Activated CD8-positive, alpha-beta memory T cell treated with anti-CD3 and anti-CD28 coated beads for 24 hours (primary cell): ENCODE results near the gene ZNF345.

ENCODE experiments used
- DNase-seq: peaks from one replicate; pipeline ENCODE4 v3.0.0-alpha.2; 2020

The ZNF345 gene

DNA sequence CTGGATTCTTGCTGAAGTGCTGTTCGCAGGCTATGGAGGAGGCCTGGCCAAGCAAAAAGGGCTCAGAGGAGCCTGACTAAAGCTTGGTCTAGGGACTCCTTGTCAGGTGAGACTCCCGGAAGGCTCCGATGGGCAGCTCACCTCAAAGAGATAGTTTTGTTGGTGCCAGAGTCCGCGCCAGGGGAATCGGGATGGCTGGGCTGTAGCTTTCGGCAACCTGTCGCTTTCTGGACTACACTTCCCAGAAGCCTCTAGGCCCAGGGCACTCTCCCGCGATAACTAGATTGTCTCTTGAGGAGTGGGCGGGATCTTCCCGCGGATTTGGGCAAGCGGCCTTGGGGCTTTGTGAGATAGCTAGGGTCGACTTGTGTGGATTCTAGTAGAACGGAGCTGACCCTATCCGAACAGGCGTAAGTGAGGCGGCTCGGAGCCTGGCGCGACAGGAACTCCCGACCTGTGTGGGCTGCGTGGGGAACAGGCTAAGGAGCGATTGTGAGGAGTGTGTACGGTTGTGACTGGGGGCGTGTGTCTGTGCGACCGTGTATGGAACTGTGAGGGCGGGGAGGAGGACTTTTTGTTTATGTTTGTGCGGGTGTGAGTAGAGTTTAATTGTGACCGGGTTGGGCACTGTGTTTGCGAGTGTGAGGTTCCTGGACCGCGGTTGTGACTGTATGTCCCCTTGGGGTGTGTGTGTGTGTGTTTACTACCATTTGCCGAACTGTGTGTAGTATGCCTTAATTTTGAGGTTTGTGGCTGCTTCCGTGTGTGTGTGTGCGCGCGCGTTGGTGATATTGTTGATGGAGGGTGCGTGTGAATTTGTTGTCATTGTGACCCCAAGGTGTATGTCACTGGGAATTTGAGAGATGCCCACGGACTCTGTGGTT lies at the start of gene ZNF345:
ZNF345 (plus strand) TSS at position 318 of the 884 bp plus-strand sequence. CDS start 25,955 bp downstream, outside the sequence.
- DNase-seq: peak; percentile 90

DNA sequence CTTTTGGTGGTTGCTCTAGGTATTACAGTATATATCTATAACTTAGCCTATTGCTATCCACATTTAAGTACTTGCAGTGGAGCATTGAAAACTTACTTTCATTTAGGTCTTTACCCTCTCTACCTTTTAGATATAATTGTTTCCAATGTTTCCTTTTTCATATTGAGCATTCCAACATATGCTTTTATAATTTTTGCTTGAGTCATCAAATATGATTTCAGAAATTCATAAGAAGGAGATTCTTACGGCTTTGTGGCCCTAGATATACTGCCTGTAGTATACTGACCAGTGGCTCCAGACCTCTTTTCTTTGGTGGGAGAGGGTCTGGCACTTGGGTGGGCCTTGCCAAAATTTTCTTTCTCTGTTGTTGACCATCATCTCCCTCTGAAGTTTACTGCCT lies 45.3 kb upstream of the ZNF345 start:
- no peak for DNase-seq

DNA sequence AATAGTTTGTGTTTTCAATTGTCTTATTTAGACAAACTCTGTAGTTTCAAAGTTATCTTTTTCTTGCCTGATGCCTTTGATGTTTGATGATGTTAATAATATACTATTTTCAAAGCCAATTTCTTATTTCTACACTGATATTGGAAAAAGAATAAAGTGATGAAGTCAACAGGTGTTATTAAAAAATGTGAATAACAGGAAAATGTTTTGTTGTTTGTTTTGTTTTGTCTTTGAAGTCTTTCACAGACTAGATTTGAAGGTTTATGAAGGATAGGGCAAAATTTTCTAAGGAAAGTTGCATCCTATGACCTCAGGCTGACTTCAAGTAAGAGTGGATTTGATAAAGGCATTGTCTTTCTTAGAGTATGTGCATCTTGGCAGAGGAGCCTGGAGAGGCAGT lies 43.6 kb upstream of the ZNF345 start:
- no peak for DNase-seq

DNA sequence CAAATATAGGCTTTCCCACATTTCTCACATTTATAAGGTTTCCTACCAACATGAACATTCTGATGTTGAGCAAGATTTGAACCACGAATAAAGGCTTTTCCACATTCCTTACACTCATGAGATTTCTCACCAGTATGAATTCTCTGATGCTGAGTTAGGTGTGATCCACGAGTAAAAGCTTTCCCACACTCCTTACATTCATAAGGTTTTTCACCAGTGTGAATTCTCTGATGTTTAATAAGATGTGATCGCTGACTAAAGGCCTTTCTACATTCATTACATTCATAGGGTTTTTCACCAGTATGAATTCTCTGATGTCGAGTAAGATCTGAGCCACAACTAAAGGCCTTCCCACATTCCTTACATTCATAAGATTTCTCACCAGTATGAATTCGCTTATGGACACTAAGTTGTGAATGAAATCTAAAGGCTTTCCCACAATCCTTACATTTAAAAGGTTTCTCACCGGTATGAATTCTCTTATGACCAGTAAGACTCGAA lies 31.5 kb upstream of the ZNF345 start:
- no peak for DNase-seq

DNA sequence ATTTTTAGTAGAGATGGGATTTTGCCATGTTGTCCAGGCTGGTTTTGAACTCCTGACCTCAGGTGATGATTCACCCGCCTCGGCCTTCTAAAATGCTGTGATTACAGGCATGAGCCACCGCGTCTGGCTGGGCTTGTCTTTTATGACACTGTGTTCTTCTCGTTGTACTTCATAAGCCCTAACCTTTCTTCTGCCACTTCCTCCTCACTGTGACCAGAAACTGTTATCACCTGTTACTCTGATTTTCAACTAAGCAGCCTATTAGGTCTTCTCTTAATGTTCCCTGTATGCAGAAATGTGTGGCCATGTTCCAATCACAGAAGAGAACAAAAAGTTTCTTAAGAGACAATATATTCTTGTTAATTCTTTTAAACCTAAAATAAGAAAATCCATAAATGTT lies 28.9 kb upstream of the ZNF345 start:
- DNase-seq: no peak

DNA sequence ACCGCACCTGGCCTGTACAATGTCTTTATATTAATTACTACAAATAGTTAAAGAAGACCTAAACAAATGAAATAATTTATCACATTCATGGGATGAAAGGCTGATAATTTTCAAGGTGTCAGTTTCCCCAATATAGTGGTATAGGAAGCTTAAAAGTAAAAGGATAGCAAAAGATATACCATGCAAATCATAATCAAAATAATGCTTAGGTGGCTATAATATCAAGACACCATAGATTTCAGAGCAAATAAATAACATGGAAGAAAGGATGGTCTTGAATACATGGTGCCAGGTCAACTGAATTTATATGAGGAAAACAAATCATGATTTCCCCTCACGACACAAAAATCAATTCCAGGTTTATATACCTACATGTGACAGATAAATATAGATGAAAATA lies 17.2 kb upstream of the ZNF345 start:
- no peak for DNase-seq

DNA sequence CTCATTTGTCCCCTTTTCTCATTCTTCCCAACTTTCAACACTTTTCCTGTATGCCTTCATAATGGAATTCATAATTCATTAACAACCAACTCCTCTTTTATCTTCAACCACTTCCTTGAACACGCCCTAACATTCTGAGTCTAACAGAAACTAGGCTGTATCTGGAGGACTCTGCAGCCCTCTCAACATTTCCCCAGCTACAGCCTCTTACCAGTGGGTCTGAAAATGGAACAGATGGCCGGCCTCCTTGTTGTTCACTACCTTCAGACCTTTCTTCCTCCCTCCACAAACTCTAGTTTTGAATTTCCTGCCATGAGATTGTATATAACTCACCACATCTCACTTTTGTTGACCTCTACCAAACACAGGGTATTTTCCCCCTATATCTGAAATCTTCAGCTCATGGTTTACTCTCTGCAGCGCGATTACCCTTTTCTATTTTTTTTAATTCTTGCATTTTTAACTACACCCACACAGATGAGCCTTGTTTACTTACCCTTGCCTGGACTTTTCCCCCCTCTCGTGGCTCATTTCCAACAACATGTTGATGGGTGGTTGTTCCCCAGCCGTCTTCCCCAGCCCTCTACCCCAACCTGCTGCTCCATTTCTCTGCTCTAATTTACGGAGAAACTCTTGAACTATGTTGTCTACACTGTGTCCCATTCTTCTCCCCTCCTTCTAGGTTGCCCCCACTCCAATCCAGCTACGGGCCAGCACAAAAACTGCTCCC lies 13.3 kb upstream of the ZNF345 start:
- DNase-seq: no peak

DNA sequence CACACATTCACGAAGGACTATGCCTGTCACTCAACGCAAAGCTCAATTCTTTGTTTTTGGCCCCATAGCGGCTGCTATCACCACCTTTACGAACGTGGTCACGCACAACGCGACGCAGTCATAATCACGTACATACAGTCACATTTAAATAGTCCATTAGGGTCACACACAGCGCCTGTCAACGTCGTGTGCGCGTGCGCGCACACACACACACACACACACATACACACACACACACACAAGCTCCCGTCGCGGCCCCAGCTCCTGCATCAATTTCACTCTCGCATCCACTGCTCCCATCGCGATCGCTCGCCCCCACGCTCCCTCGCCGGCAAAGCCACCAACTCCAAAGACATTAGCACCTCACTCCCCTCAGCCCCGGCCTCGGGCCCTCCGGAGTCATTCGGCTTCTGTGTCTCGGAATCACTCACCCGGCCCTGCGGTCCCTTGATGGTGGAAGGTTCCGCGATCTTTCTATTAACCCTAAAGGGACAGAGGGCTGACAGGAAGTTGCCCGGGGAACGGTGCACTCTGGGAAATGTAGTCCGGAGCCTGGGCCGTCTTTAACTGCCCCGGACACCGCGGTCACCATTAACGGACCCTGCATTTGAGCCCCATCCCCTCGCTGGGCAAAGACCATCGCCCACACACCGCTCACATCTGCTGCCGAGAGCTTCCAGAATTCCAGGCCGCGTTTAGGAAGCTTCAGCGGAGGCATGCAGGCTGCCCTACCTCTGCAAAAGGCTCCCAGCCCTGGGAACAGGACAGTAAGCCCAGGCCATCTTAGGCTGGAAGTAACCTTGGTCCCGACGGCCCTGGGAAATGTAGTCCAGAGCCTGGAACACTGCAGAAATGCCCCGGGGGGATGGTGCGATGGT lies 12.5 kb upstream of the ZNF345 start, which contains the start of gene ZNF790:
ZNF790 (minus strand) TSS at position 482 of the 878 bp plus-strand sequence. CDS start 12,768 bp downstream, outside the sequence.
- peak; percentile 93 for DNase-seq

DNA sequence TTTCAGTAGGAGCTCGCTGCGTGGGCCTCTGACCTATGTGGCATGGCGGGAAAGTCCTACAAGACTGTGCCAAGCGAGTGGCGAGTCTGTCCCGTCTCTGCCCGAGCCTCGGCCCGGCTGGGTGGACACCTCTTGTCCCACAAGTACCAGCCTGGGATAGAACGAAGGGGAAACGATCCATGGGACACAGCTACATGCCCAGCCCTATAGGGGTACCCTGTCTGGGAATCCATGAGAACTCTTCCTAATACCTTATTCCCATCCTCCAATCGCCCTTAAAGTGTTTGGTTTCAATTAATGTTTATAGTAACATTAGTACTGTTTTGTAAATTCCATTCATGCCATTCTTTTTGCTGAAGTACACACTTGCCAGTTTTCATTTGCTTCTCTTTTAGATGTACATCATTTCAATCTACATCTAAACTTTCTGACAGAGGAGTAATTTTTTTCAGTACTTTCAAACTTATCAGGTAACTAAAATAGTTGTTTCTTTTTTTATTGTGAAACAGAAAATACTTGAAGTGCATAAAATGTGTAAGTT lies 11.8 kb upstream of the ZNF345 start:
- no peak for DNase-seq

DNA sequence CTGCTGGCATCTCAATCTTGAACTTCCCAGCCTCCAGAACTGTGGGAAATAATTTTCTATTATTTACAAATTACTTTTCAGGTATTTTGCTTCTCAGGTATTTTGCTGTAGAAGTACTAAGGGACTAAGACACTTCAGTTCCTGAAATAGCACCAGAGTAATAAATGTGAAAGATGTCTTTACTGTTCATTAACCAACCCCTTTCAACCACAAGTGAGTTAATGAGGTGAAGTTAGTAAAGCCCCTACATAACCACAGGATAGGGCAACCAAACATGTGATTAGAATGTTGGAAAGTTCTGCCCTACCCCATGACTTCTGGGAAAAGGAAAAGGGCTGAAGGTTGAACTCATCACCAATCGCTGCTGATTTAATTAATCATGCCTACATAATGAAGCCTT lies 2.7 kb upstream of the ZNF345 start:
- no peak for DNase-seq

DNA sequence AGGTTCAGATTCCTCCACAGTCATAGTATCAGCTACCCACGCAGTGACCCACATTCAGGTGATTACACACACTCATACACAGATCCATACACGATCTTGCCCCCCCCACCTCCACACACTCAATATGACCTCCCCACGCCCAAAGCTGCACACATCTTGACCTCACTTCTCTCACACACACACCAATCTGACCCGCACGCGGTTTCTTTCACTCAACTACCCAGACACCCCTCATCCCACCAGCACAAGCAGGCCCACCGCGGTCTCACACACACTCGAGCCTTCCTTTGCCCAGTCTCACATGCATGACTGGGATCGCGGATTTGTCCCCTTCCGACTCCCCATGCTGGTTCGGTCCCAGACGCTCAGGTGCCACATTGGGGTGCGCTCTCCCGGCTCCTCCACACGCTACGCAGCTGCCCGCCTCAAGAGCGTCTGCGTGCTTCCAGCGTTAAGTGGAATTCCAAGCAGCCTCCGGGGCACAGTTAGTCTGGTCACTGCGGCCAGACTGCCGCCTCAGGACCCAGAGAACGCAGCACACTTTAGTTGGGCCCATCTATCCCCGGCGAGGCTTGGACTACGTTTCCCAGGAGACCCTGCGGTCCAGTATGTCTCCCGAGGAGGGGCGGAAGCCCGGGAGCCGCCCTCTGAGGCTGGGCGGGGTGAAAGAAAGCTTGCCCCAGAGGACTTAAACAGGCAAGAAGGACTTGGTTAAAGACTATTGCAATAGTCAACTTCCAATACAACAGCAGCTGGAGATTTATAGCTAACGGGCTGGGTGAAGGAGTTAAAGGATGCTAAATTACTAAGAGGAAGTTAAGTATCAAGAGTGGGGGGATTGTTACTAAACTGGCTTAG lies 746 bp upstream of the ZNF345 start:
- peak; percentile 92 for DNase-seq

DNA sequence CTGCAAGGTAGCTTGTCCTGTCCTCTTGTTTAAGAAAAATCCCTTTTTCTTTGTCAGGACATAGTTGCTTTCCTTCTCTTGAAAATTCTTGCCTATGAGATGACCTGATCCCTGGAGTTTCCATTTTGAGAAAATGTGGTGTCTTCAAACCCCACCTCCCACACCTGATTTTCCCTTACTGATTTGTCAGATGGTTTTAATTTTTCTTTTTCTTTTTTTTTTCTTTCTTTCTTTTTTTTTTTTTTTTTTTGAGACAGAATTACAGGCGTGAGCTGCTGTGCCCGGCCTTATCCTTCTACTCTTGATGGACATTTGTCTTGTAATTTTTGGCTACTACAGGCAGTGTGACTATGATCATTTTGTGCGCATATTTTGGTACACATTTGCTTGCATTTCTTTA lies 1.2 kb downstream of the ZNF345 start:
- DNase-seq: no peak

DNA sequence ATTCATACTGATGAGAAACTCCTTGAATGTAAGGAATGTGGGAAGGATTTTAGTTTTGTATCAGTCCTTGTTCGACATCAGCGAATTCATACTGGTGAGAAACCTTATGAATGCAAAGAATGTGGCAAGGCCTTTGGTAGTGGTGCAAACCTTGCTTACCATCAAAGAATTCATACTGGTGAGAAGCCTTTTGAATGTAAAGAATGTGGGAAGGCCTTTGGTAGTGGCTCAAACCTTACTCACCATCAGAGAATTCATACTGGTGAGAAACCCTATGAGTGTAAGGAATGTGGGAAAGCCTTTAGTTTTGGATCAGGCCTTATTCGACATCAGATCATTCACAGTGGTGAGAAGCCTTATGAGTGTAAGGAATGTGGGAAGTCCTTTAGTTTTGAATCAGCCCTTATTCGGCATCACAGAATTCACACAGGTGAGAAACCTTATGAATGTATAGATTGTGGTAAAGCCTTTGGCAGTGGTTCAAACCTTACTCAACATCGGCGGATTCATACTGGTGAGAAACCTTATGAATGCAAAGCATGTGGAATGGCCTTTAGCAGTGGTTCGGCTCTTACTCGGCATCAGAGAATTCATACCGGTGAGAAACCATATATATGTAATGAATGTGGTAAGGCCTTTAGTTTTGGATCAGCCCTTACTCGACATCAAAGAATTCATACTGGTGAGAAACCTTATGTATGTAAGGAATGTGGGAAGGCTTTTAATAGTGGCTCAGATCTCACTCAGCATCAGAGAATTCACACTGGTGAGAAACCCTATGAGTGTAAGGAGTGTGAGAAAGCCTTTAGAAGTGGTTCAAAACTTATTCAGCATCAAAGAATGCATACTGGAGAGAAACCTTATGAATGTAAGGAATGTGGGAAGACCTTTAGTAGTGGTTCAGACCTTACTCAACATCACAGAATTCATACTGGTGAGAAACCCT lies 26.6 kb downstream of the ZNF345 start:
- DNase-seq: no peak

DNA sequence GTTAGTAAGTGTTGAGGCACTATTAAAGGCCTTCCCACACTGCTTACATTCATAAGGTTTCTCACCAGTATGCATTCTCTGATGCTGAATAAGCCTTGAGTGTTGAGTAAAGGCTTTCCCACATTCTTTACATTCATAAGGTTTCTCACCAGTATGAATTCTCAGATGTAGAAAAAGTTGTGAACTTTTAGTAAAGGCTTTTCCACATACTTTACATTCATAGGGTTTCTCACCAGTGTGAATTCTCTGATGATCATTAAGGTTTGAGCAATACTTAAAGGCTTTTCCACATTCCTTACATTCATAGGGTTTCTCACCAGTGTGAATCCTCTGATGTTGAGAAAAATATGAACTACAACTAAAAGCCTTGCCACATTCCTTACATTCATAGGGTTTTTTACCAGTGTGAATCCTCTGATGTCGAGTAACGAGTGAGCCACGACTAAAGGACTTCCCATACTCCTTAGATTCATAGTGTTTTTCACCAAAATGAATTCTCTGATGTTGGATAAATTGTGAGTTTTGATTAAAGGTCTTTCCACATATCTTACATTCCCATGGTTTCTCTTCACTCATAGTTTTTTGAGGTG lies 41.2 kb downstream of the ZNF345 start:
- DNase-seq: no peak

DNA sequence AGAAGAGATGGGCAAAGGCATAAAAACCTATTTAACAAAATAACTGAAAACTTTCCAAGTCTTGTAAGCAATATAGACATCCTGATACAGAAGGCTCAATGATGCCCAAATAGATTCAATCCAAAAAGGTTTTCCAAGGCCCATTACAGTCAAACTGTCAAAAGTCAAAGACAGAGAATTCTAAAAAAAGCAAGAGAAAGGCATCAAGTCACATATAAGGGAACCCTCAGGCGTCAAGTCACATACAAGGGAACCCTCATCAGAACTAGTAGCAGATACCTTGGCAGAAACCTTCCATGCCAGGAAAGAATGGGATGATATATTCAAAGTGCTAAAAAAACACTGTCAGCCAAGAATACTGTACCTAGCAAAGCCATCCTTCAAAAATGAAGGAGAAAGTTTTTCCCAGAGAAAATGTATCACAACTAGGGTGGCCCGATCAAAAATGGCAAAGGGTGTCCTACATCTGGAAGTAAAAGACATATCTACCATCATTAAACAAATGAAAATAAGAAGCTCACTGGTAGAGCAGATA lies 44.2 kb downstream of the ZNF345 start:
- no peak for DNase-seq

DNA sequence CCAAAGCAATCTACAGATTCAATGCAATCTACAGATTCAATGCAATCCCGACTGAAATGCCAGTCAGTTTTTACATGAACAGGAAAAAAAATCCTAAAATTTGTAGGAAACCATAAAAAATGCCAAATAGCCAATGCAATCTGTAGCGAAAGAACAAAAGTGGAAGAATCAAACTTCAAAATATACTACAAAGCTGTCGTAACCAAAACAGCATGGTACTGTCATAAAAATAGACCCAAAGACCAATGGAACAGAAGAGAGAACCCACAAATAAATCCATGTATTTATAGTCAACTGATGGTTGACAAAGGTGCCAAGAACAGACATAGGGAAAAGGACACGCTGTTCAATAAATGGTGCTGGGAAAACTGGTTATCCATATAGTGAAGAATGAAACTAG lies 47.7 kb downstream of the ZNF345 start:
- DNase-seq: no peak

DNA sequence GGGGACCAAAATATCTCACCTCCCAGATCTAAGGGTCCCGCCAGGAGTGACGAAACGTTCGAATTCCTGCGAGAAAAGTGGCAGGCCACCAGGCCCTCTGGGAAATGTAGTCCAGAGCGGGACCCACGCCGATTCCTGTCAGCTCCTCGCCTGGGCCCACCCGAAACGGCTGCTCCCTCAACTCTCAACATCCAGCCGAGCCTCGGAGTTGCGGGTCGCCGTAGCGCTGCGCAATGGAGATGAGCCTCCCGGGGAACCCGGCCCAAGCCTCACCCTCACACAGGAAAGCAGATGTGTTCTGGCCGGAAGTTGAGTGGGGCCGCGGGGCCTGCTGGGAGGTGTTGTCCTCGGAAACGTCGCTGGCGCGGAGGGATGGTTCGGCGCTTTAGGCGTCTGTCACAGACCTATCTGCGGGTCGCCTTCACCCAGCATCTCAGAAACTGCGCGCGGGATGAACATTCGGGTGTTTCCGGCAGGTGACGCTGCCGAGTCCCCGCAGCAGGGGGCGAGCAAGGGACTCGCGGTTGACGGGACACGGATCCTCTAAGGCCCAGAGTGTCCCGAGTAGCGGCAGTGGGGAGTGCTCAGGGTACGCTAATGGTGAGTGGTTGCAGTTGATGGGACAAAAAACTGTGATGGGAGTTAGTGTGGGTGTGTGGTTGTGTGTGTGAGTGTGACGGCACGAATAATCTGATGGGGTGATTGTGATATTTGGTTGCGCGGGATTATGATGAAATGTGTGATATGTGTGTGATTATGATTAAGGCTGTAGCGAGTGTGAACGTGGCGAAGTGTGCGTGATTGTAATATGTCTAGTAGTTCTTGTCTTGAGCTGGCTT lies 65.5 kb downstream of the ZNF345 start, which contains the start of the genes ZNF568 and ZNF829:
ZNF568 (plus strand) TSS at position 341 of the 839 bp plus-strand sequence. CDS start 6,439 bp downstream, outside the sequence.
ZNF829 (minus strand) TSS at position 300 of the 839 bp plus-strand sequence. CDS start 1,124 bp downstream, outside the sequence.
- DNase-seq: peak; percentile 95

DNA sequence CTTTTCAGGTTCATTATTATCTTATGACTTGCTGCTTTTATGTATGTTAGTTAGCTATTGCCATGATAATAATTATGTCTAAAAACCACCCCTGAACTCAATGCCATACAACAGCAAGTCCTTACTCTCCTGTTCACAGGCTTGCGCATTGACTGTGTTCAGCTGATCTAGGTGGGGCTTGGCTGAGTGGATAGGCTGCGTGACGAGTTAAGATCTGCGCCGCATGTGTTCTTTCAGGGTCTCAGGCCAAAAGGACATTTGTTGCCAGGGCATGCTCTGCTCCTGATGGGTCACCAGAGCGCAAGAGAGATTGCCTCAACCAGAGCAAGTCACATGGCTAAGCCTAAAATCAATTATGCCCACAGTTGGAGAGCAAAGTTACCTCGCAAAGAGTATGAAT lies 66.3 kb downstream of the ZNF345 start:
- no peak for DNase-seq
